HS-5 (cell line): Measurements from ENCODE around the gene ELFN1.

Experiments
- DNase-seq: peaks from one replicate; pipeline ENCODE4 v3.0.0-alpha.2; 2012; ENCODE audit warnings: low read depth

Gene ELFN1

DNA sequence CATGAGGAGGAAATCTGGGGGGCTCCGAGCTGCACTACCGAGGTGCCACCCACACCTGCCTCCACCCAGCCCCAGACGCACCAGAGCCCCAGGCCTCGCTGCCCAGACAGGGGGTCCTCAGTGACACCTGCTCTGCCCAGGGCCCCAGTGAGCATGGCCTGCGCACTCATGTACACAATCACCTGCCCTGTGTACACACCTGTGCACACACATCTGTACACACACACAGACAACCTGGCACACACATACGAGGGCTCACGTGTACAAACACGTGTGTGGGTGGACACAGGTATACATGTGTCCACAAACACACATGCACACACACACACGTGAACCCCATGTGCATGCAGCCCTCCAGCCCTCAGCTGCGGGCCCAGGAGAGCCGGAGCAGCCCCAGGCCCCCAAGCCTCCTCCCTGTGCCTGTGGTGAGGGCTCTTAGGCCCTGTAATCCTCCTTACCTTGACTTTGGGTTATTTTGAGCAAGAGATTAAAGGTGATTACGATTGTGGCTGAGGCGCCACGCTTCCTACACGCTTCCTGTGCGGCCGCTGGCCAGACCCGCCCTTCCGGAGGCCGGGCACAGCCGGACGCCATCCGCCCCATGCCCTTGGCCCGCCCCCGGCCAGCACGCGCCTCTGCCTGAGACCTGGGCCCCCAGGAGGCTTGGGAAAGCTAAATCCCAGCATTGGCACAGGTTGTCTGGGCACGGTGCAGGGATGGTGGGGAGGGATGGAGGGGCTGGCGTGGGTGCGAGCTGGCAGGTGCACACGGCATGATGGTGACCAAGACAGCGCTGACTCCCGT is 71.9 kb downstream of the ELFN1 start:
- DNase-seq: no peak

DNA sequence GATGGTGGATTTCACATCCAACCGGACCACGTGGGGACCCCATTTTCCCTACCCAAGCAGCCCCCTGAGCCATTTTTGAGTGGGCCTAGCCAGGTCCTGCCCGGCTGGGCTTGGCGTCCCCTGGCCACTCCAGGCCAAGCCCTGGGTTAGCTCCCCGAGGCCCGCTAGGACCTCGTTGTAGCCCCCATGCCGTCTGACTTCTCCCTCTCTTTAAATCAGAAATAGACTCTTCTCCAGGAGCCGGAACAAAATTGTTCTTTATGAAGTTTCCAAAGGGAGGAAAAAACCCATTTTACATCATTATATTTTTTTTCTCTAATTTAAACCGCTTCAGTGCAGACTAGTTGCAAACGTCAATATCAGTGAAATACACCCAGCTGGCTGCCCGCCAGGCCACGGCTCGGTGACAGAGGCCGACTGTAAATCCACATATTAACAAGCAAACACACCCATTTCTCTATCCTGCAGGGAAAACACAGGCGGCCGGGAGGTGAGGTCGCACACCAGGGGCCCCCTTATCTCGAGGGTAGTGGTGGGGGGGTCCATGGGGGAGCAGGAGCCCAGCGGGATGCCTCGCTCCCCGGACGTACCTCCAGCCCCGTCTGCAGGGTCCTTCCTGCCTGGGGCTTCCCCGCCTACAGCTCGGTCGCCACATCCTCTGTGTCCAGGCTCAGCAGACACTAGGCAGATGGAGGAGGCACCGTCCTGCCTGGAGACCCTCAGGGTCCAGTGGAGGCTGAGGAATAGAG is 72.7 kb downstream of the ELFN1 start:
- DNase-seq: no peak

DNA sequence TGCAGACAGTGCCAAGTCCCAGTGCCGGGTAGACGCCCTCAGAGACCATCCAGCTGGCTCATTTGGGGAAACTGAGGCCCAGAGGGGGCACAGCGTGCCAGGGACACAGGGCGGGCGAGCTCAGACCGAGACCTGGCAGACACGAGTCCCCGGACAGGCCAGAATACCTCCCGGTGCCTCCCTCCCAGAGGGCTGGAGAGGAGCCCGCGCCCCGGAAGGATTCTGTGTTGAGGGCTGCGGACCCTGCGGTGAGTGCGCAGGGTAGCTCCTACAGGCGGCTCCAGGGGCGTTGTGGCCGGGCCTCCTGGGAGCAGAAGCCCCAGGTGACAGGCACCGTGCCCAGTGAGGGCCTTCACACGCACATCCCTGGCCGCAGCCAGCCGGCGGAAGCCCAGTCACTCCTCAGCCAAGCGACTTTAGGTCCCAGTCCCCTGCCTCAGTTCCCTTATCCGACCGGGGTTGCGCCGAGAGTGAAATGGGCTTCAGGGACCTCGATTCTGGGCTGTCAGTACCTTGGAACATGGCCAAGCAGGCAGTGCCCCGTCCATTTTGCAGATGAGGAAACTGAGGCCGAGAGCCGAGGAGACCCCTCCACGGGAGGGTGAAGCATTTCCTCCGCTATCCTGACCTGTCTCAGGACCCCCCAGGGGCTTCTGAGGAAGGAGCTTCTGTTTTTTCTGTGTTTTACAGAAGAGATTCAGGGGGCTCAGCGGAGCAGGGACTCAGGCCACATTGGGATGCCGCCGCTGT is 73.6 kb downstream of the ELFN1 start:
- no peak for DNase-seq

DNA sequence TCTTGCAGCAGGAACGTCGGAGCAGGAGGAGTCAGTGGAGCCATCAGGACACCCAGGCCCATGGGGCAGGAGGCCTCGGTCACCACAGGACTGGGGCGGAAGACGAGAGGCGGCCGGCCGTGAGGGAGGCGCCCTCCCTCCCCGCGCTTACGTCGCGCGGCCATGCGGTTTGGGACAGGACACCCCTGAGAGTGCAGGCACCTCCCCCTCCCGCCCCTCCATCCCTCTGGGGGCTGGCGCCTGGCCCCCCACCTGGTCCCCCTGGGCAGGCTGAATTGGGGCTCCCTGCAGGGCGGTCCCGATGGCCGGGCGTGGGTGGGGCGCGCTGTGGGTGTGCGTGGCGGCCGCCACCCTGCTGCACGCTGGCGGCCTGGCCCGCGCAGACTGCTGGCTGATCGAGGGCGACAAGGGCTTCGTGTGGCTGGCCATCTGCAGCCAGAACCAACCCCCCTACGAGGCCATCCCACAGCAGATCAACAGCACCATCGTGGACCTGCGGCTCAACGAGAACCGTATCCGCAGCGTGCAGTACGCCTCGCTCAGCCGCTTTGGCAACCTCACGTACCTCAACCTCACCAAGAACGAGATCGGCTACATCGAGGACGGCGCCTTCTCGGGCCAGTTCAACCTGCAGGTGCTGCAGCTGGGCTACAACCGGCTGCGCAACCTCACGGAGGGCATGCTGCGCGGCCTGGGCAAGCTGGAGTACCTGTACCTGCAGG is 74.4 kb downstream of the ELFN1 start:
- no peak for DNase-seq

DNA sequence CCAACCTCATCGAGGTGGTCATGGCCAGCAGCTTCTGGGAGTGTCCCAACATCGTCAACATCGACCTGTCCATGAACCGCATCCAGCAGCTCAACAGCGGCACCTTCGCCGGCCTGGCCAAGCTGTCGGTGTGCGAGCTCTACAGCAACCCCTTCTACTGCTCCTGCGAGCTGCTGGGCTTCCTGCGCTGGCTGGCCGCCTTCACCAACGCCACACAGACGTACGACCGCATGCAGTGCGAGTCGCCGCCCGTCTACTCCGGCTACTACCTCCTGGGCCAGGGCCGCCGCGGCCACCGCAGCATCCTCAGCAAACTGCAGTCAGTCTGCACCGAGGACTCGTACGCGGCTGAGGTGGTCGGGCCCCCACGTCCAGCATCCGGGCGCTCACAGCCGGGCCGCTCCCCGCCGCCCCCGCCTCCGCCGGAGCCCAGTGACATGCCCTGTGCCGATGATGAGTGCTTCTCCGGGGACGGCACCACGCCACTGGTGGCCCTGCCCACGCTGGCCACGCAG is 75.0 kb downstream of the ELFN1 start:
- no peak for DNase-seq

DNA sequence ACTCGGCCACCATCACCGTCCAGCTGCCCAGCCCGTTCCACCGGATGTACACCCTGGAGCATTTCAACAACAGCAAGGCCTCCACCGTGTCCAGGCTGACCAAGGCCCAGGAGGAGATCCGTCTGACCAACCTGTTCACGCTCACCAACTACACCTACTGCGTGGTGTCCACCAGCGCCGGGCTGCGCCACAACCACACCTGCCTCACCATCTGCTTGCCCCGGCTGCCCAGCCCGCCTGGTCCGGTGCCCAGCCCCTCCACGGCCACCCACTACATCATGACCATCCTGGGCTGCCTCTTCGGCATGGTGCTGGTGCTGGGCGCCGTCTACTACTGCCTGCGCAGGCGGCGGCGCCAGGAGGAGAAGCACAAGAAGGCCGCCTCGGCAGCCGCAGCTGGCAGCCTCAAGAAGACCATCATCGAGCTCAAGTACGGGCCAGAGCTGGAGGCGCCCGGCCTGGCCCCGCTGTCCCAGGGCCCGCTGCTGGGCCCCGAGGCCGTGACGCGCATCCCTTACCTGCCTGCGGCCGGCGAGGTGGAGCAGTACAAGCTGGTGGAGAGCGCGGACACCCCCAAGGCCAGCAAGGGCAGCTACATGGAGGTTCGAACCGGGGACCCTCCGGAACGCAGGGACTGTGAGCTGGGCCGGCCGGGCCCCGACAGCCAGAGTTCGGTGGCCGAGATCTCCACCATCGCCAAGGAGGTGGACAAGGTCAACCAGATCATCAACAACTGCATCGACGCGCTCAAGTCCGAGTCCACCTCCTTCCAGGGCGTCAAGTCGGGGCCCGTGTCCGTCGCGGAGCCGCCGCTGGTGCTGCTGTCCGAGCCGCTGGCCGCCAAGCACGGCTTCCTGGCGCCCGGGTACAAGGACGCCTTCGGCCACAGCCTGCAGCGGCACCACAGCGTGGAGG is 75.8 kb downstream of the ELFN1 start:
- DNase-seq: no peak

DNA sequence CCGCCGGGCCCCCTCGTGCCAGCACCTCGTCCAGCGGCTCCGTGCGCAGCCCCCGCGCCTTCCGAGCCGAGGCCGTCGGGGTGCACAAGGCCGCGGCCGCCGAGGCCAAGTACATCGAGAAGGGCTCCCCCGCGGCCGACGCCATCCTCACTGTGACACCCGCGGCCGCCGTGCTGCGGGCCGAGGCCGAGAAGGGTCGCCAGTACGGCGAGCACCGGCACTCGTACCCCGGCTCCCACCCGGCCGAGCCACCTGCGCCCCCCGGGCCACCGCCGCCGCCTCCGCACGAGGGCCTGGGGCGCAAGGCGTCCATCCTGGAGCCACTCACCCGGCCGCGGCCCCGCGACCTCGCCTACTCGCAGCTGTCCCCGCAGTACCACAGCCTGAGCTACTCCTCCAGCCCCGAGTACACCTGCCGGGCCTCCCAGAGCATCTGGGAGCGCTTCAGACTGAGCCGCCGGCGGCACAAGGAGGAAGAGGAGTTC is 76.5 kb downstream of the ELFN1 start:
- DNase-seq: no peak

DNA sequence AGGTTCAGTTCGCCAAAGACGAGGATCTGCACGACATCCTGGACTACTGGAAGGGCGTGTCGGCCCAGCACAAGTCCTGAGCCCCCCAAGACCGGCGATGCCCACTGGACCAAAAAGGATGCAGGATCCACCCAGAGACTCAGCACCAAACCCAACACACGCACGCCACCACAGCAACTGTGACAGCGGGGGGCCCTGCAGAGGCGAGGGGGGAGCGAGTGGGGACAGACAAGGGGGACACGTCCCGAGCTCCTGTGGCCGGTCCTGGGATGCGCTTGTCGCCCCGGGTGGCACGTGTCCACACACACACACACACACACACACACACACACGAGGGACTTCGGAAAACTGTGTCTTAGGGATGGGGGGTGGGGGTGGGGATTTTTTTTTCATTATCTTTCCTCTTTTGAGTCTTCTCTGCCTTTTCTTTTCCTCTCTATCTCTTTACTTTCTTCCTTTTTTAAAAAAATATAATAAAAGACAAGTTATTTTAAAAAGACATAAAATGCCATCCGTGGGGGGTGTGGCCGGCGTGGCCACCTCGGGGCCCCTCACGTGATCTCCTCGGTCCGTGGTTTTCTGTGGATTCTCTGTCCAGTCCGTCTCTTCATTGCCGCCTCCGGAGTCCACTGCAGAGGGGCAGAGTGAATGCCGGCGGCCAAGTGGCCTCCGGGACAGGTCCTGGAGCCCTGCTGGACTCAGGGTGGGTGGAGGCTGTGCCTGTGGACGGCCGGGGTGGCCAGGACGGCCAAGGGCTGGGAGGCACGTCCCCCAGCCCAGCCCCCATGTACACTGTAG is 77.1 kb downstream of the ELFN1 start:
- no peak for DNase-seq

DNA sequence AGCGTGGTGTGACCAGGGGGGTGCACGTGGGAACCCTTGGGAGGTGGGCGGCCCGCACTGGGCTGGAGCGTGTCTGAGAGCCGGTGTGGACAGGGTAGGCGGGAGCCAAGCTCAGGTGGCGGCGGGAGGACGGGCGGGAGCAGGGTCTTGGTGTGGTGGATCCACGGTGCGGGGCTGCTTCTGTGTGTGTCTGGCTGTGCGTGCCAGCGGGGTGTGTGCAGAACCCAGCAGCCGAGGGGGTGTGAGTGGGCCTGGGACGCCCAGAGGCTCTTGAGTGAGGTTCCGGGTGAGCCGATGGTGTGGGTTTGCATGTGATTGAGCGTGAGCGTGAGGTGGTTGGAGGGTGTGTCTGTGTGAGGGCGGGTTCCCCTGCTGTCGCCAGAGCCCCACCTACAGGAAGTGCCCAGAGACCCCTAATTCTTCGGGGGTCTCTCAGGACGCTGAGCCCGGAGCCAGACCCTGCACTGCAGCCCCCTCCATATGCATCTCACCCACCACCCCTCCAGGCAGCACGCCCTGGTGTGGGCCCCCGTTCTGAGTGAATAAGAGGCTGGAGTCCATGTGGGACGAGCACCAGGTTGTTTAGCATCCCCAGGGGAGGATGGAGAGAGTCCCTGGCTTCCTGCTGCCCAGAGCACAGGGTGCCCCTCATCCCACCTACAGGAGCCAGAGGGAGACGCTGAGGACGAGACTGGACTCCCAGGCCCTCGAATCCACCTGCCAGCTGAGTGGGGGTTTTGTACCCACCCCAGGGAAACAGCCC is 78.2 kb downstream of the ELFN1 start:
- no peak for DNase-seq

DNA sequence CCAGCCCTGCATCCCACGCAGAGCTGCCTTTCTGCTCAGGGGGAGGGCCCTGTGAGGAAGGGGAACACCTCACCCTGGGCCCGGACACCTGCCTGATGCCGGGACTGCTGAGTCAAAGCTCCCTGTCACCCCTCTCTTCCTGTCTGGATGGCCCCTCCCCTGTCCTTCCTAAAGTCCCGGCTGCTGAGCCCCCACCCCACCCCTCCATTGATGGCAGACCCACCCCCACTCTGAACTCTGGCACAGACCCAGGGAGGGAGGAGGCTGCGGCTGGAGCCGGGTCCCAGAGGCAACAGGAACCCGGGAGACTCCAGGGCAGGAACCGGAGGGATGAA is 78.7 kb downstream of the ELFN1 start:
- no peak for DNase-seq

DNA sequence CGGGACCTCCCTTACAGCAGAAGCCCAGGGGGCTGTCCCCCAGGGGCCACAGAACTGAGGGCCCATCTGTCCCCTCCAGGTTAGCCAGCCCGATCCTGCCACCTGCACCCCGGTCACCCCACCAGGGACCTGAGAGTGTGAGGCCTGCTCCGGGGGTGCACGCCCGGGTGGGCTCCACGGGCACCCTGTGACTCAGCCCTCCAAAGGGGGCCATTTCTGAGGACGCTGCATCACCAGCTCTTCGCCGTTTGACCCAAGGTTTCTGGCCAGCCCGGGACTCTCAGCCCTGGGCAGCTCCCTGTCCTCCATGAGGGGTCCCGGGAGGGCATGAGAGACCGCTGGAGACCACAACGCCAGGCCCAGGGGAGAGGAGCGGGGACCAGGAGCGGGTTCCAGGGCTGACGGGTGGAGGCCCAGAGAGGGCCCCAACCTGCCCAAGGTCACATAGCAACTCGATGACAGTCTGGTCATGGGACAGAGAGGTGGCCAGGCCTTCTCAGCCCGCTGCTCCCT is 79.3 kb downstream of the ELFN1 start:
- DNase-seq: no peak

DNA sequence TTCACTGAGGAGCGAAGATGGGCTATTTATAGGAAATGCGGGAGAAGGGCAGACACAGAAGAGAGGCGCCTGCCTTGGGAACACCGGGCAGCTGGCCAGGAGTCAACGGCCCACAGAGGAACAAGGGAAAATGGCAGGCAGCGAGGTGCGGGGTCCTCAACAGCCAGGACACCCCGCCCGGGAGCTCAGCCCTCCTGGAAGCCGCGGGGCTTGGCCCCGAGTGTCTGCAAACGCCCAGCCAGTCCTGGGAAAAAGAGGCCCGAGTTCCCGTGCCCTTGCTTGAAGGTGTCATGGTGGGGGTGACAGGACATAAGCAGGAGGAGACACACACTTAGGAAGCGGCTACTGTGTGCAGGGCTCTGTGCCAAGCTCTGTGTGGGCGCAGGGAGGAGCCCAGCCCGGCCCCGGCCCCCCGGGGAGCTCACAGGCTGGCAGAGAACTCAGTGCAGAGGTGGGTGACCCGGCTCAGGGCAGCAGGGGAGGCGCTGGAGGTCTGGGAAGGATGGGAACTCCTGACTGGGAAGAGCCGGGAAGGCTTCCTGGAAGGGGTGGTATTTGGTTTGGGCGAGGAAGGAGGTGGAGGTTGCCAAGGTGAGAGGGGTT is 79.9 kb downstream of the ELFN1 start:
- DNase-seq: no peak

DNA sequence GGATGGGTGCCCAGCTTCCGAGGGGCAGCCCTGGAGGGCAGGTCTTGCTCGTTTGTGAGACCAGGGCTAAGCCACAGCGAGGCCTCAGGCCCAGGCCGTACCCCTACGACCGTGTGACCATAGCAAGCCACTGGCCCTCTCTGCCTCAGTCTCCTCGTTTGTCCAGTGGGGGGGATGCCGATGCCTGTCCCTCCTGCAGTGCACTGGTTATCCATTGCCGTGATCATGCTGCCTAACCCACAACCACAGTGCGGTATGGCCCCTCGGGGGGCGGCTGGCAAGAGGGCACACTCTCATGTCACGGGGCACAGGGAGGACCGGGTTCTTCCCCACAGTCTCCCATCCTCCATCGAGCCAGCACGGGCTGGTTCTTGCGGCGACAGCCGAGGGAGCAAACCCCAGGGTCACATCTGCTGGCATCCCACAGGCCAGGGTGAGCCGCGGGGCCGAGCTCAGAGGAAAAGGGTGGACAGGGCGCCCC is 80.5 kb downstream of the ELFN1 start:
- DNase-seq: no peak

DNA sequence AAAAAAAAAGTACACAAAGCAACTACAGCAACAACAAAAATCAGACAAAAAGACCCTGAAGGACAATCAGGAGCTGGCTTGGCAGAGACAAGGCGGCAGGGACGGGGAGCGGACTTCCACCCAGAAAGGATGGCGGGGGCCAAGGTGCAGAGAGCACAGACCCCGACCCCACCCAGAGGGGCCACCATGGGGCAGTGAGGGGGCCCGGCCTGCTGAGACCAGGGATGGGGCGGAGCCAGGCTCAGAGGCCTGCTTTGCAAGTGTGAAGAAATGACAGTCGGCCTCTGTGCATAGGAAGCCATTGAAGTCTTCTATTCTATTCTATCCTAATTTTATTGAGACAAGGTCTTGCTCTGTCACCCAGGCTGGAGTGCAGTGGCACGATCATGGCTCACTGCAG is 82.0 kb downstream of the ELFN1 start:
- DNase-seq: no peak

DNA sequence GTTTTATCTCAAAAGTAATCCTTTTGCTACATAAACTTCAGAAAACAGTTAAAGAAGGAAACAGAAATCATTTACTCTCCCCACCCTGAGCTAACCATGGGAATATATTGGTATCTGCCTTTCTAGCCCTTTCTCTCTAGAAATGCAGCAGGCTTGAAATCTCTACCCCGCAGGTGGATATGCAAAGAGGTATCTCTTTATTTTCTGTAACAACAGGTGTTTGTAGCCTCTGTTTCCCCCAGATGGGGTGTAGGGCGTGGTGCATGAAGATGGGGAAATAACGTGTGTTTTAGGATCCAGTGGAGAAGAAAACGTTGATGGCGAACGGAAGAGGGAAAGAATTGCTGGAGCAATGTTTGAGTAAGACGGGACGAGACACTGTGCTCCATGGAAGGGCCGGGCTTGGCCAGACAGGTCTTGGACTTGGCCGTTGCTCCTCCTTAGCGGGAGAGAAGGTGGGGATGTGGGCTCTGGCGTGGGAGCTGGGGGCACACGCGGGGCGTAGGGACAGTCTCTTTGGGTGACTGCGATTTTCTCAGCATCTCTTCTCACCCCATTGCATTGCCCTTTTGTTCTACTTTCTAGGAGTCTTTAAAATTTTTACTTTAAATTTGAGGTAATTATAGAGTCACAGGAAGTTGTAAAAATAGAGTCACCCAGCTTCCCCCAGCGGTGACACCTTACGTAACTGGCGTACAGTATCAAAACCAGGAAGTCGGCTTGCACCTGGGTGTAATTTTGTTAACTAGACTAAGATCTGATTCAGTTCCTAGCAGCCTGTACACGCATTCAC is 82.9 kb downstream of the ELFN1 start:
- DNase-seq: no peak

DNA sequence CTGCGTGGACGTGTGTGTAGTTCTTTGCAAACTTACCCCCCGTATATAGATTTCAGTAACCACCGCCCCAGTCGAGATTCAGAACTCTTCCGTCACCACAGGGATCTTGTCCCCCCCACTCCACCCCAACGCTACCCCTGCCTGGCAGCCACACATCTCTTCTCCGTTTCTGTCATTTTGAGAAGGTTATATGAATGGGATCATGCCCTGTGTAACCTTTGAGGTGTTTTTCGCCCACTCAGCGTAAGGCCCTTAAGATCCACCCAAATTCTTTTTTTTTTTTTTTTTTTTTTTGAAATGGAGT is 83.4 kb downstream of the ELFN1 start:
- DNase-seq: no peak

DNA sequence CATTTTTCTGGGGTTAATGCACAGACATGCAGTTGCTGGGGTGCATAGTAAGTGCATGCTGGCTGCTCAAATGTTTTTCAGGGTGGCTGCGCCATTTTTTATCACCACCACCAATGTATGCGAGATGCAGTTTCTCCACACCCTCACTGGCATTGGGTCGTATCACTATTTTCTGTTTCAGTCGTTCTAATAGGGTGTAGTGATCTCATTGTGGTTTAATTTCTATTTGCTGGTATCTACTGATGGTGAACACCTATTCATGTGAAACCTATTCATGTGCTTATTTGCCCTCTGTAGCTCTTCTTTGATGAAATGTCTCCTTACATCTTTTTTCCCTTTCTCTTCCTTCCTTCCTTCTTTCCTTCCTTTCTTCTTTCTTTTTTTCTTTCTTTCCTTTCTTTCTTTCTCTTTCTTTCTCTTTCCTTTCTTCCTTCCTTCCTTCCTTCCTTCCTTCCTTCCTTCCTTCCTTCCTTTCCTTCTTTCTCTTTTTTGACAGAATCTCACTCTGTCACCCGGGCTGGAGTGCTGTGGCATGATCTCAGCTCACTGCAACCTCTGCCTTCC is 84.3 kb downstream of the ELFN1 start:
- no peak for DNase-seq
